Measurements from ENCODE around the gene ING3.

Gene ING3

DNA sequence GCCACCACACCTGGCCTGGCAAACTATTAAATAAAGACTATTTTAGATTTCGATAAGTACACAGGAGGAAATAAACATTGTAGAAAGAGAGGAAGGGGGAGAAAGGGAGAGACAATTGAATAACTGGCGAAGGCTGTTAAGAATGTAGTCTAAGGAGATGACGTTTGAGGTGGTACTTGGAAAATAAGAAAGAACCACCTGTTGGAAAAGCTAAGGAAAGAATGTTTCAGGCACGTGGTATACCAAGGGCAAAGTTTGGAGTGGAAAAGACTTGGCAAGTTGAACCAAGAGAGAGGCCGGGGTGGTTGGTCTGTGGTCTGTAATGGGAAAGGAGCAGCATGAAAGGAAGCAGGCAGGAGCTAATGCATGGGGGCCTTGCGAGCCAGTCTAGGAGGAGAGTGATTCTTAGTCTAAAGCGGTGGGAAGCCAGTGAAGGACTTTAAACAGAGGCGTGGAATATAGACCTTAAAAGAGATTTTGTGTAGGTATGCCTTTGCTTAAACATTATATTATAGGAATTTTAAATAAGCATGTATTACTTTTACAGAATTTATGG lies 9.4 kb downstream of the ING3 start:
- H4K20me1 ChIP-seq (ENCODE audit: insufficient read depth), result no peaks in the 10 kb centered on the region; the same call in 1 of the 2 replicates
- H3K4me1 ChIP-seq (ENCODE audit: low read depth, poor library complexity, severe bottlenecking), result peaks cover 7% of the 10 kb centered on the region
- peaks cover 9% of the 10 kb centered on the region; the same call in 1 of the 2 replicates for H3K36me3 ChIP-seq (ENCODE audit: insufficient read depth)
- H3K4me2 ChIP-seq, result no peak overlapping the region
- H3K27ac ChIP-seq, result no peak overlapping the region
- H3K79me2 ChIP-seq (ENCODE audit: insufficient read depth, low read depth), result no peaks in the 10 kb centered on the region
- no peaks in the 10 kb centered on the region for H3K27me3 ChIP-seq (ENCODE audit: insufficient read depth, low read depth)
- no peak overlapping the region for H3K9ac ChIP-seq
- H3K4me3 ChIP-seq (IDR thresholded peaks at IDR 0.05; ENCODE audit: insufficient read depth, low read depth, low read length), result no peak overlapping the region
- TF ChIP-seq, protein P1, sequence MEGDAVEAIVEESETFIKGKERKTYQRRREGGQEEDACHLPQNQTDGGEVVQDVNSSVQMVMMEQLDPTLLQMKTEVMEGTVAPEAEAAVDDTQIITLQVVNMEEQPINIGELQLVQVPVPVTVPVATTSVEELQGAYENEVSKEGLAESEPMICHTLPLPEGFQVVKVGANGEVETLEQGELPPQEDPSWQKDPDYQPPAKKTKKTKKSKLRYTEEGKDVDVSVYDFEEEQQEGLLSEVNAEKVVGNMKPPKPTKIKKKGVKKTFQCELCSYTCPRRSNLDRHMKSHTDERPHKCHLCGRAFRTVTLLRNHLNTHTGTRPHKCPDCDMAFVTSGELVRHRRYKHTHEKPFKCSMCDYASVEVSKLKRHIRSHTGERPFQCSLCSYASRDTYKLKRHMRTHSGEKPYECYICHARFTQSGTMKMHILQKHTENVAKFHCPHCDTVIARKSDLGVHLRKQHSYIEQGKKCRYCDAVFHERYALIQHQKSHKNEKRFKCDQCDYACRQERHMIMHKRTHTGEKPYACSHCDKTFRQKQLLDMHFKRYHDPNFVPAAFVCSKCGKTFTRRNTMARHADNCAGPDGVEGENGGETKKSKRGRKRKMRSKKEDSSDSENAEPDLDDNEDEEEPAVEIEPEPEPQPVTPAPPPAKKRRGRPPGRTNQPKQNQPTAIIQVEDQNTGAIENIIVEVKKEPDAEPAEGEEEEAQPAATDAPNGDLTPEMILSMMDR (conservative IDR thresholded peaks at IDR 0.05; ENCODE audit: low read depth, low read length), result no peak
- no peak overlapping the region for H2AFZ ChIP-seq (ENCODE audit: low read depth)

DNA sequence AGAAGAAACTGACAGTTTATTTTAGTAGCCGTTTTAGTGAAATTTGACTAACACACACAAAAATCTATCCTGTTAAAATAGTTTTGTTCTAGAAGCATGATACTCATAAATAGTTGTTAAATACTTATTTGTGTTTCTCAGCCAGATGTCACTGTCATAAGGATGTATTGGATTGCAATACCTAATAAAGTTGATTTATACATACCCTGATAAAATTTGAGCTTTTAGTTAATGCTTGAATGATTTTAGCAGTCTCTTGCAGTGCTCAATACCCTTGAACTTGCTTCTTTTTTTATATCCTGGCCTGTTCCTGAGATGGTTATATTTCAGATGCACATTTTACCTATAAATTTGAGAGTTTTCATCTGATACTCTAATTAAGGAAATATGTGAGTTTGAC lies 10.1 kb downstream of the ING3 start:
- no peaks in the 10 kb centered on the region for H3K27me3 ChIP-seq (ENCODE audit: insufficient read depth, low read depth)
- no peak overlapping the region for H3K4me3 ChIP-seq (IDR thresholded peaks at IDR 0.05; ENCODE audit: insufficient read depth, low read depth, low read length)
- no peak overlapping the region for H3K27ac ChIP-seq
- no peaks in the 10 kb centered on the region; the same call in 1 of the 2 replicates for H4K20me1 ChIP-seq (ENCODE audit: insufficient read depth)
- H3K4me1 ChIP-seq (ENCODE audit: low read depth, poor library complexity, severe bottlenecking), result peaks cover 7% of the 10 kb centered on the region
- peaks cover 5% of the 10 kb centered on the region; the same call in 1 of the 2 replicates for H3K36me3 ChIP-seq (ENCODE audit: insufficient read depth)
- no peak overlapping the region for H3K9ac ChIP-seq
- H2AFZ ChIP-seq (ENCODE audit: low read depth), result no peak overlapping the region
- TF ChIP-seq, protein P1 (conservative IDR thresholded peaks at IDR 0.05; ENCODE audit: low read depth, low read length), result no peak
- H3K4me2 ChIP-seq, result no peak overlapping the region
- no peaks in the 10 kb centered on the region for H3K79me2 ChIP-seq (ENCODE audit: insufficient read depth, low read depth)

DNA sequence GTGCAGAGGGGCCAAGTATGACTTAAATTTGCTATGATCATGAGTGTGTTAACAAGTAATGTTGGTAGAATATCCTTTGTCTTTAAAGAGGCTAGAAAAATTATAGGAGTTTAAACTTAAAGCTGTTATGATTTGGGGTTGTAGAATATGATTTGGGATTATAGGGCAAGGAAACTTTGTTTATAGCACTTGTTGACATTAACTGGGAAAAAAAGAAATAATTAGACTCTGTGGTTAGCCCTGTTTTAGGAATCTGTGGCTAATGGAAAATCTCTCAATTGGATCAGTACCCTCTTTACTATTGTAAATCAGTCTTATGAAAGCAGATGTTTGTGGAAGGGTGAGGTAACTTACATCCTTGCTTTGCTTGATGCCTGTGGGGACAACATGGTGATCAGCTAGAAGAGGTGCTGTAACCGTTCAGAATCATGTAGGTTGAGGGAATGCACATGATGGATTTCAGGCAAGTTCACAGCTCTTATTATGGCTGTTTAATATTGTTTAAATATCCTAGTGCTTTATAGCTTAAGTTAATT lies 11.1 kb downstream of the ING3 start:
- Histone ChIP-seq H4K20me1 (ENCODE audit: insufficient read depth) (no peaks in the 10 kb centered on the region), H3K79me2 (ENCODE audit: insufficient read depth, low read depth) (no peaks in the 10 kb centered on the region)
- TF ChIP-seq, protein P1 (conservative IDR thresholded peaks at IDR 0.05; ENCODE audit: low read depth, low read length), result no peak

DNA sequence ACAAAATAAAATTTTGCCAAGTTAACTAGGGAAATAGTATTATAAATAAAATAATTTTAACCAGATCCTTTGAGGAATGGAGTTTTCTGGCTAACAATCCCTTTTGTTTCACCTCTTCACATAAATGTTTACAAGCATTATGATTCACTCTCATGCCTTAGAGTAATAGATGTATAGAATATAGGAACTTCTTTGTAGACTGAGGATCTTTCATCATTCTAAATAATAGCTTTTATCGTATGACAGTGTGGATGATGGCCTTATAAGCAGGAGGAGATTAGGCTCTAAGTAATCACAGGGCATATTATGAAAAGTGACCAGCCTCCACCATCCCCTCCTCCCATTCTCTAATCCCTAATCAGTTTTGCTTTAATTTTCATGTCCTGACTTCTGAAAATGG lies 13.5 kb downstream of the ING3 start:
- Histone ChIP-seq H3K4me1 (ENCODE audit: low read depth, poor library complexity, severe bottlenecking) (peaks cover 7% of the 10 kb centered on the region), H3K36me3 (ENCODE audit: insufficient read depth) (peaks cover 2% of the 10 kb centered on the region), H3K27ac (no peak overlapping the region), H3K79me2 (ENCODE audit: insufficient read depth, low read depth) (no peaks in the 10 kb centered on the region), H4K20me1 (ENCODE audit: insufficient read depth) (no peaks in the 10 kb centered on the region; the same call in 1 of the 2 replicates), H3K27me3 (ENCODE audit: insufficient read depth, low read depth) (no peaks in the 10 kb centered on the region), H3K4me3 (IDR thresholded peaks at IDR 0.05; ENCODE audit: insufficient read depth, low read depth, low read length) (no peak overlapping the region), H2AFZ (ENCODE audit: low read depth) (no peak overlapping the region), H3K4me2 (no peak overlapping the region), H3K9ac (no peak overlapping the region)
- TF ChIP-seq, protein P1 (conservative IDR thresholded peaks at IDR 0.05; ENCODE audit: low read depth, low read length), result no peak

More for the DNA sequence above, 11.1 kb downstream of the ING3 start:
- Histone ChIP-seq H3K4me1 (ENCODE audit: low read depth, poor library complexity, severe bottlenecking) (peaks cover 7% of the 10 kb centered on the region), H3K36me3 (ENCODE audit: insufficient read depth) (no peaks in the 10 kb centered on the region; the same call in 1 of the 2 replicates), H3K4me2 (no peak overlapping the region), H3K27me3 (ENCODE audit: insufficient read depth, low read depth) (no peaks in the 10 kb centered on the region), H3K9ac (no peak overlapping the region), H3K27ac (no peak overlapping the region), H2AFZ (ENCODE audit: low read depth) (no peak overlapping the region), H3K4me3 (IDR thresholded peaks at IDR 0.05; ENCODE audit: insufficient read depth, low read depth, low read length) (no peak overlapping the region)

Data from KMS-11 (cell line).